HG03280 (cell line): Measurements from ENCODE around the gene PHC2.

Source experiments
- ATAC-seq: cut with Tn5 transposase; IDR thresholded peaks from one replicate; pipeline ENCODE4 v1.9.1; 2021; ENCODE audit warnings: mild to moderate bottlenecking, moderate library complexity; ENCODE audit not compliant: unreplicated experiment

PHC2 gene

DNA sequence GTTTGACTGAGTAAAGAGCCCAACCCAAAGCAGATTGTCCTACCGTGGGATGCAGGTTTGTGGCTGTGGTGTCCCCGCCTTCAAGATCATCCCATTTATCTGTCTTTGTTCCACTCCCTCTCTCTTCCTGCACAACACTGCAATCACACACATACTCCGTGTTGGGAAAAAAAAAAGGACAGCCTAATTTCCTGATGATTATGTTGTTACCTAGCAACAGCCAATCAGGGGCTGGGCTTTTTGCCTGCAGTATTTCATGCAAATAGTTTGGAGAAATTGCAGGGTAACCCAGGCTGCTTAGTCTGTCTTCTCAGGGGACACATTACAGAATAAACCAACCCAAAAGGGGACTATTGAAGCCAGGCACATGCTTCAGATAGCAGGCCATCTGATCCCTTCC lies 38.3 kb downstream of the PHC2 start:
- ATAC-seq, result no peak

DNA sequence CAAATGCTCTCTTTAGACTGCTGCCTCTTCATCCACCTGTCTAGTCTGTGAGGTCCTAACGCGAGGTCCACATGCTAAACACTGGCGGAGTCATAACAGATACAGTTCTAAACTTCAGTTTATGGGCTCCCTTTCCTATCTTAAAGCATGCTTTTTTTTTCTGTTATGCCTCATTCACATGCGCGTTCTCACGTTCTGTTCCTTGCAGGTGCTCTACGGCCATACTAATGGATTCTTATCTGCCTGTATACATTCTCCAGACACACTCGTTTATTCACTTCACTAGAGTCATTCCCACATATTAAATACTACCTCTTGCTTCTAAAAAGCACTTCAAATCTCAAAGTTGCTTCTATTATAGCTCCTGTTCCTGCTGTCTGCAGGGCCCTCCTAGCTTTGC lies 38.7 kb downstream of the PHC2 start:
- no peak for ATAC-seq

DNA sequence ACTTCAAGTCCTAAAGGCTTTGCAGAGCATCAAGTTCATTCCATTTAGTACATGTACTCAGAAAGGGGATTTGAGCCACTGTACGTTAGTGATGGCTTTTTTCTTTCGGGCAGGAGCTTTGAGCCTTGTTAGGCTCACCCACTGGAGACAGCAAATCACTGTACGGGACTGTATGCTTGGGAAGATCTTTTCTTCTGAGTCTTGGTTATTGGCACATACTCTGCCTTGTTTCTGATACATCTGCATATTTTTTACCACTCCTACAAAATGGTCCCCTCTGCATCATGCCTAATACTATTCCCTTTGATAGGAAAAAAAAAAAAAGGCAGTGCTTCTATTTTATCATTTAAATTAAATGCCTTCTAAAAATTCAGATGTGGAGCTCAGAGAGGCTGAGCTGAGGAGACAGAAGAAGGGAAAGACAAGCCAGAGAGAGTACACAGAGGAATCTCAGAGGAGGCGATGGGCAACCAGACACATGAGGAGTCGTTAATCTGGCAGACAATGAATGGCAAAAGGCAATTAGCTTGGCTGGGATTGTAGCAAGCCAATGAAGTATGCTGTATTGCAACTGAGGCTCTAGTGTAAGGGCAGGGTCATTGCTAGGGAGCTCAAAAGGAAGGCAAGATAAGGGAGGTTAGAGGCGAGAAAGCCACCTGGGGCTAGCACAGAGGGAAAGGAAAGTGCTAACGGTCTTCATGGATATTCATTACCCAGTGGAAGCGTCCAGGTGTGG lies 39.4 kb downstream of the PHC2 start:
- ATAC-seq, result no peak

DNA sequence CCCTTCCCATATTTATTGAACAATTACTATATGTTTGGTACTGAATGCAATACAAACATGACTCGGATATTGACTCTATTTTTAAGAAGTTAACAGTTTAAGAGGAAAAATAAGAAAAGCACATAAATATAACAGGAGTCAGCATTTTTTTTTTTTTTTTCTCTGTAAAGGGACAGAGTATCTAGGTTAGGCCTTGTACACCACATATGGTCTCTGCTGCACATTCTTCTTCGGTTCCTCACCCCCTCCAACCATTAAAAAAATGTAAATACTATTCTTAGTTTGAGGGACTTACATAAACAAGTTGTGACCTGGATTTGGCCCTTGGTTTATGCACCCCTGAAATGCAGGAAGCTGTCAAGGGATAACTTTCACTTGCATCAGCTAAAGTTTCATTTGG lies 40.4 kb downstream of the PHC2 start:
- no peak for ATAC-seq

DNA sequence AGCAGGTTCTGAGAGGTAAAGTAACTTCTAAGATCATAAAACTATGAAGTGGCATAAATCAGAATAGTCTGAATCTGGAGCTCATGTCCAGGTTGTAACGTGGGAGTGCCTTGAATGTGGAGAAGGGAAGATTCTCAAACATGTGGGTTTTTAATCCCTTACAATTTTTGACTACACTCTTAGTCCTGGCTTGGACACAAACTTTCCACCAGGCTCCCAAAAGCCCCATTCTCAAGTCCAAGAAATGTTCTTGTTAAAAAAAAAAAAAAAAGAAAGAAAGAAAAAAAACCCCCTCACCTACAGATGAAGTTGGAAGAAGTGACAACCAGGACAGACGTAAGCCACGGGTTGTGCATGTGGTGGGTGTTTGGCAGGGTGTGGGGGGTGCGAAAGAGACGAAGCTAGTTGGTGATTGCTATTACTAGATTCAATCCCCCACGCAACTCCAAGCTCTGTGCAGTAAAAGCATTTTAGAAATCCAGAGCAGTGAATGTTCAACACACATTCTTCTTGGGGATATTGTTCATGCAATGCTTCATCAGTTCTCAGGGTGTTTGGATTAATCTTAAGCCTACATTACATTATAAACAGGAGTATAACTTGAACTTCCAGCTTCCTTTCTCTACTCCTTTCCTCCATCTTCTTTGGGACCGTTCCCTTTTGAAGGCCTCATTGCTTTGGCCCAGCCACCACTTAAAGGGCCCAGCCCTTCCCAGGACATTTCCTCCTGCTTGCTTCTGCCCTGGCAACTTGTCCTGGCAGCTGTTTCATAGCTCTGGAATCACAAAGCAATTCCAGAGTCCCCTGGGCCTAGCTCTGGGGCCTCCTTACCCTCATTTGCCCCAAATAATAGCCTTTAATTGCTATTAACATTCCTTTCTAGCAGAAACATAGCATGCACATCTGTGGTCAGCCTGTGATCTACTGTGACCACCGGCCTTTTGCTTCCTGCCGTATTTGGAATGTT lies 41.8 kb downstream of the PHC2 start:
- no peak for ATAC-seq

- no peak for ATAC-seq
Observed at GRCh38 chr1:33387625-33388024, 43.3 kb downstream of the PHC2 start.

DNA sequence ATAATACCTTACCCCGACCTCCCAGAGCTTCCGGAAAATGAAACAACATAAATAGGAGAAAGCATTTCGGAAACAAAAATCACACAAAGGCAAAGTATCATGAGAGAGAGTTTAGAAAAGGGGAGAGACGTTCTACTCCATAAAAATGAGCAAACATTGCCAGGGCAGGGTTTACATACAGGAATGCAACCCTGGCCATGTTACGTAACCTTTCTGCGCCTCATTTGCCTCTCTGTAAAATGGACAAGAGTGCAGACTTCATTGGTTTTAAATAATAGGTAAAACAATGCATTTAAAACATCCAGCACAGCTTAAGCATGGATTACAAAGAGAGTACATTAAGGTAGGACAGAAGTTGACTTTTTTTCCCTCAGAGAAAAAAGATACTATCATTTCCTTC lies 45.6 kb downstream of the PHC2 start:
- ATAC-seq, result no peak

GRCh38 chr1:33384040-33384812 lies 46.7 kb downstream of the PHC2 start:
- no peak for ATAC-seq

GRCh38 chr1:33383489-33383888 lies 47.4 kb downstream of the PHC2 start:
- no peak for ATAC-seq

DNA sequence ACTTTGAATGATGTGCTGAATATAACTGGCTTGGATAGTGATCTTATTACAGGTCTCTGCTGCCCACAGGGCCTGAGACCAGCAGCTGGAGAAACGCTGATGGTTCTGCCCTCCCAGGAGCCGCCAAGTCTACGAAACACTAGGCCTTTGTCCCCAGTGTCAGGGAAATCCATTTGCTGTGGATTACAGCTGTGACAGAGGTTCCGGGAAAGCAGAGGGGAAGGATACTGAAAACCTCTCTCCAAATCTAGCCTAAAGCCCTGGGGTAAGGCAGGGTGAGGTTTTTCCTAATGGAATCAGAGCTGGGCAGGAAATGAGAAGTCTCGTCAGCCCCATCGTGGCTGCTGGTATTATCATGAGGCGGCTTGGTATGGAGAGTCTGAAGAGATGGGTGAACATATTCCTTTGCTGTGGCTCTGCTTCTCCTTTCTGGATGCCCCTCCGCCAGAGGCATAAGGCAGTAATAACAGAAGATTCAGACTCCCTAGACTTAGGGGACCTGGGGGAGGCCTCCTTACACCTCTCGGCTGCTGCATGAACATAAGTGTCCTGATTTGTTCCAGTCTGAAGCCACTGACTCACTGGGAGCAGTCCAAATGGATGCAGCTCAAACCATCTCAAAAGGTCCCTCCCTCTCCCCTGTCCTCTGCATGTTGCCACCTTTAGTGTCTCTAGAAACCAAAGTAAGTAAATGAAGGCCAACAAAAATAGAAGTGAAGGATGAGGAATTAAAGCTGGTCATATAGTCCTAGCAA lies 48.1 kb downstream of the PHC2 start:
- ATAC-seq, result no peak

DNA sequence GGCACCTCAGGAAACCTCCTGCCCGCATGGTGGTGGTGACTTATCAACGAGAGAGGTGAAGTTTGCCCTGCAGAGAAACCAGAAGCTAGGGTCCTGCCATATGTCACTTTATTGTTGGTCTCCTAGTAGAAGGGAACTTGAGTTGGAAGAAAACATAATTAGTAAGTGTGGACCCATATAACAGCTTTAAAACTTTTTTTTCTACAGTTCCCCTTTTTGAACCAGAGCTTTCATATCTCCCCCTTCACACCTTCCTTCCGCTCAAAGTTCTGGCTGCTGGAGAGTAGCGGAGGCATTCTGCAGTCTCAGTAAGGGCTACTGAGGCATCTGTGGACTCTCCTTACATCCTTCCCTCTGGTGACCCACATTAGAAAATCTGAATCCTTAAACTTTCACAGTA lies 48.9 kb downstream of the PHC2 start:
- no peak for ATAC-seq

DNA sequence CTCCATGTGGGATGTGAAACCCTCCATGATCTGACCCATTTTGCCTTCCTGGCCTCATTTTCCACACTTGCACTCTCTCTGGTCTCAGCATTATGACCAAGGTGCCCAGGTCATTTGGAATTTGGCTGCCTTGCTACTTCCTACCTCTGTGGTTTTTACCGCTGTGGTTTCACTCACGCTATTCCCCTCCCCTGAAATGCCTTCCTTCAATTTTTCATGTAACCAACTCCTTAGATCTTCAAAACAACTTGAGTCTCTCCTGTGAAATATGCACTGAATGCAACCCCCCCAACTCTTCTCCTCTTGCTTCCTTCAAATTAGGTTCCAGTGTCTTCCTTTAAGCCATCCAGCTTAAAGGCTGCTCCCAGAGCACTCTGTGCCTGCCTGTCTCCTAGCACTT lies 50.1 kb downstream of the PHC2 start:
- no peak for ATAC-seq

GRCh38 chr1:33379631-33380354 lies 51.1 kb downstream of the PHC2 start:
- ATAC-seq, result no peak

GRCh38 chr1:33378976-33379375 lies 51.9 kb downstream of the PHC2 start:
- ATAC-seq, result no peak

DNA sequence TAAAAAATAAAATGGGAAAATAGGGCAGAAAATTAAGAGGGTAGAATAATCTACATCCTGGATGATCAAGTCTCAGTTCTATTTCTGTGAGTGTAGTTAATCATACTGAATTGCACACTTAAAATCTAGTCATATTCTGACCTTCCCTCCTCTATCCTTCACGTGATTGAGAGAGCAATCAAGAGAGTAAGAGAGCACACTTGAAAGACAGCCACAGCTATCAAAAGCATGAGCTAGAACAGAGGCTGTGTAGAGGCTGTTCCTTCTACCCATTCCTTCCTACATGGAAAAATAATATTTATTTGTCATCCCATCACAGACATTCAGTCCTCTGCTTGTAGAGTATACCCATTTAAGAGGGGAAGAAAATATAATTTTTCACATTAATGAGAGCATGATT lies 52.4 kb downstream of the PHC2 start:
- ATAC-seq, result no peak

GRCh38 chr1:33377756-33378155 lies 53.1 kb downstream of the PHC2 start:
- ATAC-seq, result no peak

DNA sequence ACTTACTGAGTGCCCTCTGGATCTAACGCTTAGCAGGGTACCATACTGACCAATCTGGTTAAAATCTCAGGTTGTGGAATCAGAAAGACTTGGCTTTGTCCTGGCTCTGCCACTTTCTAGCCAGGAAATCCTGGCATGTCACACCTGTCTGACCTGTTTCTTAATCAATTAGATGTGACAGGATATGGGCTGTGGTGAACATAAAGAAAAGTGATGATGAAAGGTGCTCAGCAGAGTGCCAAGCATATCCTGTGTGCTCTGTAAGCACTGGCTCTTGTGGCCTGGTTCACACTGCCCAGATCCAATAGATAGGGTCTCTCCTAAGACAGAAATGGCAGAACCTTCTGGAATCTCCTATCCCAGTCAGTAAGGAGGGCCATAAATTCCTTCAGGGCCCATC lies 53.9 kb downstream of the PHC2 start:
- no peak for ATAC-seq

GRCh38 chr1:33375316-33375715 lies 55.6 kb downstream of the PHC2 start:
- no peak for ATAC-seq

GRCh38 chr1:33374336-33375105 lies 56.4 kb downstream of the PHC2 start:
- ATAC-seq, result no peak
